Endothelial cell of umbilical vein (primary cell): ENCODE results near the gene LATS1. TPM values are rescaled to one million over a fixed set of nuclear protein-coding genes. Genes with fewer than 3 reads are reported as not detected.

Experiments used
- BruUV-seq: library from RNA; stranded (reverse); fragments of 400-500 nt; replicated peaks from 2 replicates; lab custom pipeline; 2021; lab: Mats Ljungman, UMichigan
- CTCF ChIA-PET: fragments of 300-600, 350-600 bp; sonication (Branson Sonifier 250); formaldehyde crosslinking; loops from one replicate; lab custom pipeline; 2021; ENCODE audit warnings: antibody characterized with exemption, inconsistent platforms; lab: Charles Lee
- POLR2A ChIA-PET: fragments of 300-600, 350-600 bp; sonication (Branson Sonifier 250); formaldehyde crosslinking; loops from one replicate; lab custom pipeline; 2021; ENCODE audit warnings: antibody characterized with exemption, inconsistent platforms; lab: Charles Lee
- DNase-seq: peaks from one replicate; pipeline ENCODE4 v3.0.0-alpha.2; 2011; ENCODE audit warnings: low read depth, low spot score
- FAIRE-seq: peaks from 2 replicates; lab custom pipeline; 2011; peaks lifted over from hg19 to GRCh38; lab: Jason Lieb, UNC
- H2AFZ ChIP-seq: 2 replicates; pipeline ENCODE4 v1.6.0; 2012; ENCODE audit warnings: low read depth, low read length, control low read depth, inconsistent platforms
- H3K27ac ChIP-seq: 2 replicates; pipeline ENCODE4 v1.5.1; 2011; ENCODE audit warnings: low read depth, mild to moderate bottlenecking, control low read depth, low read length, moderate library complexity; ENCODE audit not compliant: insufficient read depth
- H3K27me3 ChIP-seq, 2 experiments: 2 replicates each; pipeline versions ENCODE4 v1.6.0 to v1.6.1; 2011; ENCODE audit warnings: low read length in 2 of 2, mixed read lengths in 1 of 2; ENCODE audit not compliant: control insufficient read depth in 2 of 2, insufficient read depth in 2 of 2
- H3K36me3 ChIP-seq, 2 experiments: 2 replicates in 1 of 2; 3 replicates in 1 of 2; pipeline ENCODE4 v1.5.1; 2011; ENCODE audit warnings: low read length in 2 of 2, mild to moderate bottlenecking in 1 of 2, moderate library complexity in 1 of 2; ENCODE audit not compliant: control insufficient read depth in 2 of 2, insufficient read depth in 2 of 2; ENCODE audit errors: extremely low read depth in 1 of 2
- H3K4me1 ChIP-seq: 3 replicates; pipeline ENCODE4 v1.5.1; 2011; ENCODE audit warnings: mild to moderate bottlenecking, low read length; ENCODE audit not compliant: control insufficient read depth, insufficient read depth; ENCODE audit errors: extremely low read depth
- H3K4me2 ChIP-seq: 2 replicates; pipeline ENCODE4 v1.6.1; 2011; ENCODE audit warnings: low read length, control low read depth, mixed read lengths; ENCODE audit not compliant: insufficient read depth
- H3K4me3 ChIP-seq, 3 experiments: fragments of 200-600 bp in 1 of 3; sonication (generic), shearing (Covaris generic) in 1 of 3; replicated peaks in 1 of 3; 2 replicates each; pipeline ENCODE4 v1.5.1; 2011 to 2016; ENCODE audit warnings: control low read depth in 3 of 3, low read length in 3 of 3, mild to moderate bottlenecking in 2 of 3, inconsistent platforms in 1 of 3, low read depth in 1 of 3, moderate library complexity in 1 of 3; ENCODE audit not compliant: insufficient read depth in 1 of 3
- H3K79me2 ChIP-seq: 2 replicates; pipeline ENCODE4 v1.6.0; 2012; ENCODE audit warnings: low read length, inconsistent platforms; ENCODE audit not compliant: control insufficient read depth, insufficient read depth
- H3K9ac ChIP-seq: replicated peaks from 2 replicates; pipeline ENCODE3; 2011; ENCODE audit warnings: low read length, control low read depth; ENCODE audit not compliant: insufficient read depth; ENCODE audit errors: extremely low read depth
- H3K9me1 ChIP-seq: replicated peaks from 3 replicates; pipeline ENCODE4 v1.6.0; 2011; ENCODE audit warnings: mild to moderate bottlenecking, low read length; ENCODE audit not compliant: control insufficient read depth, insufficient read depth; ENCODE audit errors: extremely low read depth
- H3K9me3 ChIP-seq: replicated peaks from 2 replicates; pipeline ENCODE4 v1.5.1; 2012; ENCODE audit warnings: low read length, inconsistent platforms; ENCODE audit not compliant: control insufficient read depth, insufficient read depth
- H4K20me1 ChIP-seq: replicated peaks from 2 replicates; pipeline ENCODE3; 2011; ENCODE audit warnings: mild to moderate bottlenecking, low read length; ENCODE audit not compliant: control insufficient read depth, insufficient read depth; ENCODE audit errors: extremely low read depth
- EZH2 ChIP-seq: IDR thresholded peaks from 2 replicates; pipeline ENCODE4 v1.6.1; 2012; ENCODE audit warnings: borderline replicate concordance, low read depth, mild to moderate bottlenecking, moderate library complexity, low read length, inconsistent platforms; ENCODE audit not compliant: severe bottlenecking
- FOS ChIP-seq: IDR thresholded peaks from 2 replicates; pipeline ENCODE4 v1.6.1; 2011; ENCODE audit warnings: mild to moderate bottlenecking, low read length, moderate library complexity, borderline replicate concordance; ENCODE audit not compliant: insufficient read depth
- GATA2 ChIP-seq: IDR thresholded peaks from 2 replicates; pipeline ENCODE4 v1.7.0; 2011; ENCODE audit warnings: low read depth, mild to moderate bottlenecking, moderate library complexity, mixed read lengths, low read length; ENCODE audit not compliant: insufficient read length, insufficient read depth
- JUN ChIP-seq: IDR thresholded peaks from 2 replicates; pipeline ENCODE4 v1.6.1; 2011; ENCODE audit warnings: borderline replicate concordance, low read depth; ENCODE audit not compliant: insufficient read length, insufficient read depth
- MYC ChIP-seq: IDR thresholded peaks from one replicate; pipeline ENCODE4 v1.6.1; 2011; ENCODE audit warnings: mild to moderate bottlenecking, low read depth, low read length
- POLR2A ChIP-seq: IDR thresholded peaks from 2 replicates; pipeline ENCODE4 v1.6.1; 2012; ENCODE audit warnings: low read depth, mild to moderate bottlenecking, control low read depth, low read length
- POLR2AphosphoS5 ChIP-seq: IDR thresholded peaks from 2 replicates; pipeline ENCODE4 v1.6.1; 2012; ENCODE audit warnings: low read depth, mild to moderate bottlenecking, control low read depth, low read length, moderate library complexity; ENCODE audit not compliant: insufficient read depth
- dilution Hi-C: fragments of 300-500 bp; cut with MboI; formaldehyde crosslinking; loops from one replicate; pipeline ENCODE4 v1.15.0; 2019; ENCODE audit warnings: low sequenced_read_pairs; ENCODE audit not compliant: extremely low pct_ligation_motif_present
- intact Hi-C: fragments of 100-400 bp; cut with micrococcal nuclease; formaldehyde crosslinking; loops from one replicate; pipeline ENCODE4 v1.10.0; 2022
- polyA plus RNA-seq, 4 experiments: library from polyadenylated mRNA; depleted of rRNA in 3 of 4; stranded (reverse) in 3 of 4; unstranded in 1 of 4; fragments of >200 nt; gene quantifications; 2 replicates each; pipeline versions ENCODE4 v1.2.1 to v1.2.3, GENCODE V29; 2011 to 2012; ENCODE audit warnings: missing spikeins in 1 of 4
- total RNA-seq: library from RNA; stranded (reverse); gene quantifications from 2 replicates; pipeline ENCODE4 v1.2.3, GENCODE V29; 2021
- TF ChIP-seq, protein P1 (sequence below): IDR thresholded peaks from 2 replicates; pipeline ENCODE4 v1.6.1; 2011; ENCODE audit not compliant: insufficient read depth, insufficient read length
- TF ChIP-seq, protein P2 (sequence below), 2 donors: IDR thresholded peaks; 1 replicate in 1 of 2; 2 replicates in 1 of 2; pipeline ENCODE4 v1.5.1; 2011; ENCODE audit warnings: low read length in 2 of 2, mild to moderate bottlenecking in 2 of 2, moderate library complexity in 2 of 2, control low read depth in 1 of 2, inconsistent platforms in 1 of 2, low read depth in 1 of 2; ENCODE audit not compliant: insufficient read depth in 1 of 2; ENCODE audit errors: extremely low read depth in 1 of 2

Gene LATS1
- total and polyA plus RNA-seq, 2 donors (not counting 3 experiments of a cell fraction or from before 2014, with no cell fraction given) = 8.4 to 27.6 TPM

DNA sequence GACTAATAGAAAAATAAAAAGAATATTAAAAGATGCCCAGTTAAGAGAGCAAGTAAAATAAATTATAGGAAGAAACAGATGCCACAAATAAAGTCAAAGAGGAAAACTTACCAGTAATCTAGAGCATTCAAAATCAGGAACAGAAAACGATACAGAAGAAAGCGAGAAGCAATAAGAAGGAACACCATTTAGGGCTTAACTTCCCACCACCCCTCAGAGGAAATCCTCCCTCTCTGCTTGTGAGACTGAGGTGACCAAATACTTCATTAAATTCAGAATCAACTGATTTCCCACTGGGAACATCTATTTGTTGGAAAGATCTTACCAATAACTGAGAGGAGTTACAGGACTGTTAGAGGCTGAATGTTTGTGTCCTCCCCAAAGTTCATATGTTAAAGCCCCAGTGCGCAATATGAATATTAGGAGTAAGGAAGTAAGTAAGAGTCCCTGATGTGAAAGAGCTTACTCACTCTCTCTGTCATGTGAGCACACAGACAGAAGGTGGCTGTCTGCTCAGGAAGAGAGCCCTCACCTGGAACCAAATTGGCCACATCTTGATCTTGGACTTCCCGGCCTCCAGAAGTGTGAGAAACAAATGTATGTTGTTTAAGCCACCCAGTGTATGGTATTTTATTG, 88.9 kb downstream of the LATS1 start:
- H4K20me1 ChIP-seq = no peaks in the 10 kb centered on the region
- CTCF ChIA-PET = interaction anchor here (1.3 kb wide), 1 partner anchor 18 kb away, joined by 5 read pairs; no protein-coding TSS in a partner anchor

More for the DNA sequence above, 88.9 kb downstream of the LATS1 start:
- H3K4me2 ChIP-seq = no peak overlapping the region
- H3K9me3 ChIP-seq = no peaks in the 10 kb centered on the region
- H3K9me1 ChIP-seq = no peaks in the 10 kb centered on the region
- no peaks in the 10 kb centered on the region for H3K79me2 ChIP-seq
- dilution Hi-C loops (no loop called here), intact Hi-C loops (no loop called here)
- FAIRE-seq (no peak), DNase-seq (no peak)
- H3K36me3 ChIP-seq = peaks cover 0 to 2% of the 10 kb centered on the region in 2 experiments
- no TSS peak for BruUV-seq
- no peak overlapping the region for H3K27ac ChIP-seq
- no peaks in the 10 kb centered on the region for H3K27me3 ChIP-seq
- no peak overlapping the region for H3K4me3 ChIP-seq
- no peak overlapping the region for H3K9ac ChIP-seq
- H2AFZ ChIP-seq = no peak overlapping the region
- POLR2A ChIA-PET = no interaction called here
- H3K4me1 ChIP-seq = no peaks in the 10 kb centered on the region
- no peak for TF ChIP-seq FOS
- no peak for TF ChIP-seq POLR2A
- TF ChIP-seq, protein P1, sequence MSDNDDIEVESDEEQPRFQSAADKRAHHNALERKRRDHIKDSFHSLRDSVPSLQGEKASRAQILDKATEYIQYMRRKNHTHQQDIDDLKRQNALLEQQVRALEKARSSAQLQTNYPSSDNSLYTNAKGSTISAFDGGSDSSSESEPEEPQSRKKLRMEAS = no peak
- TF ChIP-seq JUN = no peak
- TF ChIP-seq MYC = no peak
- TF ChIP-seq, protein P2, sequence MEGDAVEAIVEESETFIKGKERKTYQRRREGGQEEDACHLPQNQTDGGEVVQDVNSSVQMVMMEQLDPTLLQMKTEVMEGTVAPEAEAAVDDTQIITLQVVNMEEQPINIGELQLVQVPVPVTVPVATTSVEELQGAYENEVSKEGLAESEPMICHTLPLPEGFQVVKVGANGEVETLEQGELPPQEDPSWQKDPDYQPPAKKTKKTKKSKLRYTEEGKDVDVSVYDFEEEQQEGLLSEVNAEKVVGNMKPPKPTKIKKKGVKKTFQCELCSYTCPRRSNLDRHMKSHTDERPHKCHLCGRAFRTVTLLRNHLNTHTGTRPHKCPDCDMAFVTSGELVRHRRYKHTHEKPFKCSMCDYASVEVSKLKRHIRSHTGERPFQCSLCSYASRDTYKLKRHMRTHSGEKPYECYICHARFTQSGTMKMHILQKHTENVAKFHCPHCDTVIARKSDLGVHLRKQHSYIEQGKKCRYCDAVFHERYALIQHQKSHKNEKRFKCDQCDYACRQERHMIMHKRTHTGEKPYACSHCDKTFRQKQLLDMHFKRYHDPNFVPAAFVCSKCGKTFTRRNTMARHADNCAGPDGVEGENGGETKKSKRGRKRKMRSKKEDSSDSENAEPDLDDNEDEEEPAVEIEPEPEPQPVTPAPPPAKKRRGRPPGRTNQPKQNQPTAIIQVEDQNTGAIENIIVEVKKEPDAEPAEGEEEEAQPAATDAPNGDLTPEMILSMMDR (IDR thresholded peaks at IDR 0.05; ENCODE audit: extremely low read depth in 1 of 2, insufficient read depth in 1 of 2, low read depth in 1 of 2, low read length in 2 of 2) = no peak
- TF ChIP-seq GATA2 = no peak
- TF ChIP-seq POLR2AphosphoS5 = no peak
- TF ChIP-seq EZH2 = no peak
